C4-2B (cell line): ENCODE data around the gene TYK2.
A peak's percentile ranks its signal among the peaks of the same experiment; 100 is the strongest.

Experiments used
- H3K27ac ChIP-seq: fragments of 450-650 bp; 2 replicates; pipeline ENCODE4 v1.5.1; 2017
- CTCF ChIP-seq: fragments of 450-650 bp; conservative IDR thresholded peaks from 2 replicates; pipeline ENCODE4 v1.5.1; 2017; ENCODE audit warnings: mild to moderate bottlenecking
- ZFX ChIP-seq: fragments of 450-650 bp; IDR thresholded peaks from 2 replicates; pipeline ENCODE4 v1.6.1; 2017

The TYK2 gene

GRCh38 chr19:10395436-10395835, 15.1 kb upstream of the TYK2 start:
- no peak for TF ChIP-seq CTCF
- no peak for TF ChIP-seq ZFX
- H3K27ac ChIP-seq: peak overlapping the region; percentile 58

GRCh38 chr19:10395003-10395402, 14.6 kb upstream of the TYK2 start:
- TF ChIP-seq CTCF: no peak
- no peak for TF ChIP-seq ZFX
- H3K27ac ChIP-seq: peak overlapping the region; percentile 58

- TF ChIP-seq ZFX: no peak
- TF ChIP-seq CTCF: no peak
These were observed 12.8 kb upstream of the TYK2 start for GRCh38 chr19:10393137-10393536.

GRCh38 chr19:10392120-10392519, 11.7 kb upstream of the TYK2 start:
- H3K27ac ChIP-seq: no peak overlapping the region
- TF ChIP-seq CTCF (no peak), ZFX (no peak)

More at GRCh38 chr19:10393137-10393536, 12.8 kb upstream of the TYK2 start:
- no peak overlapping the region for H3K27ac ChIP-seq

- H3K27ac ChIP-seq: no peak overlapping the region
- peak; percentile 93 for TF ChIP-seq CTCF
- TF ChIP-seq ZFX: no peak
These were observed 10.4 kb upstream of the TYK2 start for GRCh38 chr19:10390652-10391286.

DNA sequence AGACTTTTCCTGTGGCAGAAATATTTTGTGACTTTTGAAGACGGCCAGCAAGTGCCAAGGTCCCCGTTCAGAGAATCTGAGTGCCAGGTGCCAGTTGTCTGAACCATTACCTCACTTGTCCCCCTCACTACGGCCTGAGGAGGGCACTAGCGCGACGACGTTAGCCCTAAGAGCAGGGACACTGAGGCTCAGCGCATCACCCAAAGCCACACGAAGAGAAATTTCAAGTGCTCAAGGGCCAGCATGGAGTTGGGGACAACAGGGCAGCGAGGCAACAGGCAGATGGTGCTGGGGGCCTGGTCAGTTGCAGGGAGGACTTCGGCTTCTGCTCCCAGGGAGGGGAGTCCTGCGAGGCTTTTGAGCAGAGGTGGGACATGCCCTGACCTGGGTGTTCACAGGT, 9.5 kb upstream of the TYK2 start:
- no peak for TF ChIP-seq CTCF
- no peak for TF ChIP-seq ZFX
- no peak overlapping the region for H3K27ac ChIP-seq

GRCh38 chr19:10388957-10389356, 8.6 kb upstream of the TYK2 start:
- TF ChIP-seq ZFX (no peak), CTCF (peak; percentile 95)
- H3K27ac ChIP-seq: no peak overlapping the region
